Measurements from ENCODE around the gene GLS.
A peak's percentile ranks its signal among the peaks of the same experiment; 100 is the strongest.
"Not testable (repeated sequence)": the region's sequence is repeated elsewhere in the genome, so short reads cannot be mapped to it uniquely, and the experiment has no call there.

The GLS gene

GRCh38 chr2:190932514-190932913 is 51.9 kb downstream of the GLS start:
- DNase-seq (ENCODE audit: low spot score), result no peak

GRCh38 chr2:190933361-190933760 is 52.7 kb downstream of the GLS start:
- DNase-seq (ENCODE audit: low spot score), result no peak

- no peak for DNase-seq (ENCODE audit: low spot score)
Observed at GRCh38 chr2:190935054-190935453, 54.4 kb downstream of the GLS start.

- no peak for DNase-seq (ENCODE audit: low spot score)
Observed at GRCh38 chr2:190938771-190939335, 58.2 kb downstream of the GLS start.

- no peak for DNase-seq (ENCODE audit: low spot score)
Observed at GRCh38 chr2:190940454-190940853, 59.8 kb downstream of the GLS start.

GRCh38 chr2:190941571-190941970 is 61.0 kb downstream of the GLS start:
- no peak for DNase-seq (ENCODE audit: low spot score)

- DNase-seq (ENCODE audit: low spot score), result no peak
Observed at GRCh38 chr2:190942697-190943096, 62.1 kb downstream of the GLS start.

GRCh38 chr2:190943706-190944105 is 63.1 kb downstream of the GLS start:
- peak; percentile 50 for DNase-seq (ENCODE audit: low spot score)

- peak; percentile 57 for DNase-seq (ENCODE audit: low spot score)
Observed at GRCh38 chr2:190947141-190947540, 66.5 kb downstream of the GLS start.

GRCh38 chr2:190947711-190948251 is 67.2 kb downstream of the GLS start:
- peak; percentile 80 for DNase-seq (ENCODE audit: low spot score)

- DNase-seq (ENCODE audit: low spot score), result peak; percentile 82
Observed at GRCh38 chr2:190948671-190949070, 68.0 kb downstream of the GLS start.

- DNase-seq (ENCODE audit: low spot score), result peak; percentile 64
Observed at GRCh38 chr2:190950566-190950991, 70.0 kb downstream of the GLS start.

- DNase-seq (ENCODE audit: low spot score), result no peak
Observed at GRCh38 chr2:190953257-190953656, 72.6 kb downstream of the GLS start.

- no peak for DNase-seq (ENCODE audit: low spot score)
Observed at GRCh38 chr2:190959911-190960788, 79.5 kb downstream of the GLS start.

- DNase-seq (ENCODE audit: low spot score), result not testable (repeated sequence)
Observed at GRCh38 chr2:190961117-190961516, 80.5 kb downstream of the GLS start.

GRCh38 chr2:190961918-190962487 is 81.4 kb downstream of the GLS start:
- DNase-seq (ENCODE audit: low spot score), result no peak

- DNase-seq (ENCODE audit: low spot score), result no peak
Observed at GRCh38 chr2:190963088-190963487, 82.5 kb downstream of the GLS start.

- peak; percentile 38 for DNase-seq (ENCODE audit: low spot score)
Observed at GRCh38 chr2:190964170-190964795, 83.7 kb downstream of the GLS start.

- DNase-seq (ENCODE audit: low spot score), result no peak
Observed at GRCh38 chr2:190965580-190966222, 85.1 kb downstream of the GLS start.

GRCh38 chr2:190968522-190968921 is 87.9 kb downstream of the GLS start:
- no peak for DNase-seq (ENCODE audit: low spot score)

- DNase-seq (ENCODE audit: low spot score), result no peak
Observed at GRCh38 chr2:190970160-190970559, 89.5 kb downstream of the GLS start.

Measured in kidney tubule cell (primary cell).